Thyroid gland (tissue), 4 donors: ENCODE measurements around the gene ASIC4. TPM values are rescaled to one million over a fixed set of nuclear protein-coding genes. Genes with fewer than 3 reads are reported as not detected.

Experiments
- DNase-seq, 2 donors: peaks; one replicate each; pipeline ENCODE4 v3.0.0-alpha.2; 2019
- H3K27ac ChIP-seq, 3 donors: fragments of 200-600 bp; sonication (generic); 1 replicate in 2 of 3; 2 replicates in 1 of 3; pipeline ENCODE4 v1.5.1; 2016 to 2019; ENCODE audit warnings: mild to moderate bottlenecking in 1 of 3, moderate library complexity in 1 of 3
- H3K27me3 ChIP-seq: fragments of 200-600 bp; sonication (generic); one replicate; pipeline ENCODE4 v1.5.1; 2019
- H3K36me3 ChIP-seq, 2 donors: fragments of 200-600 bp; sonication (generic); one replicate each; pipeline ENCODE4 v1.5.1; 2016 to 2019
- H3K4me1 ChIP-seq, 2 donors: fragments of 200-600 bp; sonication (generic); one replicate each; pipeline ENCODE4 v1.5.1; 2017 to 2019
- H3K4me3 ChIP-seq, 3 donors: fragments of 200-600 bp; sonication (generic); replicated peaks in 1 of 3; 1 replicate in 2 of 3; 2 replicates in 1 of 3; pipeline ENCODE4 v1.5.1; 2016; ENCODE audit warnings: mild to moderate bottlenecking in 1 of 3
- H3K9me3 ChIP-seq: fragments of 200-600 bp; sonication (generic); one replicate; pipeline ENCODE4 v1.5.1; 2017
- CTCF ChIP-seq, 6 experiments: fragments of 200-600 bp in 3 of 6; fragments of 450-650 bp in 3 of 6; sonication (generic) in 3 of 6; IDR thresholded peaks; one replicate each; pipeline ENCODE4 v1.5.1; 2016 to 2019; ENCODE audit warnings: antibody characterized with exemption in 6 of 6, mild to moderate bottlenecking in 2 of 6, inconsistent platforms in 1 of 6, moderate library complexity in 1 of 6
- POLR2A ChIP-seq, 2 donors: fragments of 450-650 bp; IDR thresholded peaks; one replicate each; pipeline ENCODE4 v1.6.1; 2017; ENCODE audit warnings: antibody characterized with exemption in 2 of 2, mild to moderate bottlenecking in 2 of 2, moderate library complexity in 1 of 2
- WGBS, 2 donors: methylation state at CpG; one replicate each; pipeline ENCODE4 v1.1.5; 2017; 5-methylcytosine and 5-hydroxymethylcytosine counted together
- intact Hi-C: fragments of 100-400 bp; cut with DNase I; formaldehyde crosslinking; loops from one replicate; pipeline ENCODE4 v1.15.1; 2023
- total RNA-seq, 4 donors: library from RNA; depleted of rRNA; stranded (reverse); fragments of >200 nt; gene quantifications; one replicate each; pipeline ENCODE4 v1.2.3, GENCODE V29; 2016

Gene ASIC4
- total RNA-seq, 4 donors from 2014 or later = not detected

- H3K4me1 ChIP-seq = peaks cover 12 to 18% of the 10 kb centered on the region in 2 donors
- H3K27ac ChIP-seq = no peak overlapping the region
- no peaks in the 10 kb centered on the region for H3K9me3 ChIP-seq
- no peaks in the 10 kb centered on the region for H3K36me3 ChIP-seq
- TF ChIP-seq CTCF (IDR thresholded peaks at IDR 0.05) = no peak
- TF ChIP-seq POLR2A (IDR thresholded peaks at IDR 0.05) = no peak
- intact Hi-C loops = loop anchor here (5.0 kb wide), 1 partner anchor 48 kb away; no protein-coding TSS in a partner anchor
- peaks cover 4% of the 10 kb centered on the region for H3K27me3 ChIP-seq
- 85 to 88% methylated on average over 5 to 8 of the region's 8 CpGs for WGBS, 2 donors
- no peak overlapping the region for H3K4me3 ChIP-seq
- no peak for DNase-seq
These were observed 35.4 kb upstream of the ASIC4 start for GRCh38 chr2:219478916-219479315.

- Histone ChIP-seq H3K4me1 (peaks cover 16 to 29% of the 10 kb centered on the region in 2 donors), H3K9me3 (no peaks in the 10 kb centered on the region), H3K36me3 (no peaks in the 10 kb centered on the region), H3K4me3 (no peak overlapping the region), H3K27ac (no peak overlapping the region), H3K27me3 (peaks cover 14% of the 10 kb centered on the region)
- DNase-seq = no peak
- TF ChIP-seq CTCF (IDR thresholded peaks at IDR 0.05) (no peak), POLR2A (IDR thresholded peaks at IDR 0.05) (no peak)
- WGBS, 2 donors = 93 to 95% methylated on average over 7 to 8 of the region's 8 CpGs
- intact Hi-C loops = no loop called here
These were observed 34.3 kb upstream of the ASIC4 start for GRCh38 chr2:219480004-219480403.

- TF ChIP-seq POLR2A (IDR thresholded peaks at IDR 0.05) = no peak
- no peak for TF ChIP-seq CTCF (IDR thresholded peaks at IDR 0.05)
- H3K9me3 ChIP-seq = no peaks in the 10 kb centered on the region
- H3K27ac ChIP-seq = no peak overlapping the region
- WGBS, 2 donors = 79 to 80% methylated on average over 11 to 17 of the region's 17 CpGs
- no peak overlapping the region for H3K4me3 ChIP-seq
- H3K4me1 ChIP-seq = peaks cover 9 to 11% of the 10 kb centered on the region in 2 donors
- peaks cover 21% of the 10 kb centered on the region for H3K27me3 ChIP-seq
- no peaks in the 10 kb centered on the region for H3K36me3 ChIP-seq
- intact Hi-C loops = no loop called here
- DNase-seq = no peak
These were observed 31.4 kb upstream of the ASIC4 start for GRCh38 chr2:219482674-219483405.

GRCh38 chr2:219483451-219484342, 30.6 kb upstream of the ASIC4 start:
- intact Hi-C loops = no loop called here
- no peaks in the 10 kb centered on the region for H3K9me3 ChIP-seq
- peaks cover 21% of the 10 kb centered on the region for H3K27me3 ChIP-seq
- DNase-seq = no peak
- H3K27ac ChIP-seq = no peak overlapping the region
- no peak overlapping the region for H3K4me3 ChIP-seq
- TF ChIP-seq CTCF (IDR thresholded peaks at IDR 0.05) = no peak
- TF ChIP-seq POLR2A (IDR thresholded peaks at IDR 0.05) = no peak
- 20 to 23% methylated on average over 7 to 22 of the region's 58 CpGs for WGBS, 2 donors
- H3K4me1 ChIP-seq = peaks cover 9 to 11% of the 10 kb centered on the region in 2 donors
- no peaks in the 10 kb centered on the region for H3K36me3 ChIP-seq
